DOHH2 (cell line): ENCODE data around the gene RAI1.

ENCODE experiments used
- H3F3A ChIP-seq: fragments of 200-600 bp; sonication (generic), shearing (Covaris generic); 2 replicates; pipeline ENCODE4 v1.6.0; 2016; ENCODE audit warnings: antibody characterized with exemption, mild to moderate bottlenecking; ENCODE audit not compliant: control insufficient read depth, insufficient read depth
- H3K27ac ChIP-seq: fragments of 200-600 bp; sonication (generic); 2 replicates; pipeline ENCODE4 v1.5.1; 2014; ENCODE audit warnings: low read depth, mild to moderate bottlenecking, low read length, moderate library complexity
- H3K27me3 ChIP-seq: fragments of 200-600 bp; sonication (generic); 2 replicates; pipeline ENCODE4 v1.6.1; 2014; ENCODE audit warnings: mild to moderate bottlenecking, low read length, mixed read lengths; ENCODE audit not compliant: control insufficient read depth
- H3K36me3 ChIP-seq: fragments of 200-600 bp; sonication (generic); 2 replicates; pipeline ENCODE4 v1.6.1; 2014; ENCODE audit warnings: mild to moderate bottlenecking, low read length, moderate library complexity, mixed read lengths; ENCODE audit not compliant: control insufficient read depth
- H3K4me1 ChIP-seq: fragments of 200-600 bp; sonication (generic); 2 replicates; pipeline ENCODE4 v1.6.1; 2014; ENCODE audit warnings: mild to moderate bottlenecking, low read length, mixed read lengths; ENCODE audit not compliant: control insufficient read depth
- H3K4me2 ChIP-seq: fragments of 200-600 bp; sonication (generic); 2 replicates; pipeline ENCODE4 v1.6.0; 2014; ENCODE audit warnings: mild to moderate bottlenecking, low read length, moderate library complexity
- H3K4me3 ChIP-seq: fragments of 200-600 bp; sonication (generic); 2 replicates; pipeline ENCODE4 v1.5.1; 2014; ENCODE audit warnings: mild to moderate bottlenecking, low read length, mixed read lengths
- H3K79me2 ChIP-seq: fragments of 200-600 bp; sonication (generic); 2 replicates; pipeline ENCODE4 v1.6.1; 2014; ENCODE audit warnings: mild to moderate bottlenecking, low read length, mixed read lengths; ENCODE audit not compliant: control insufficient read depth
- H3K9me2 ChIP-seq: fragments of 200-600 bp; sonication (generic); replicated peaks from 2 replicates; pipeline ENCODE4 v1.6.1; 2014; ENCODE audit warnings: mild to moderate bottlenecking, low read length, mixed read lengths; ENCODE audit not compliant: control insufficient read depth
- H3K9me3 ChIP-seq: fragments of 200-600 bp; sonication (generic); 2 replicates; pipeline ENCODE4 v1.6.1; 2014; ENCODE audit warnings: antibody characterized with exemption, low read length, mixed read lengths; ENCODE audit not compliant: control insufficient read depth, insufficient read depth
- H4K20me1 ChIP-seq: fragments of 200-600 bp; sonication (generic); 2 replicates; pipeline ENCODE4 v1.6.0; 2014; ENCODE audit warnings: low read depth, mild to moderate bottlenecking, antibody characterized with exemption, low read length, moderate library complexity; ENCODE audit not compliant: control insufficient read depth, insufficient read depth
- EZH2phosphoT487 ChIP-seq: fragments of 200-600 bp; sonication (generic); IDR thresholded peaks from 2 replicates; pipeline ENCODE4 v1.6.1; 2017; ENCODE audit warnings: borderline replicate concordance, mild to moderate bottlenecking, antibody characterized with exemption, low read length, moderate library complexity, mixed read lengths
- TF ChIP-seq, protein P1 (sequence below): fragments of 200-600 bp; sonication (generic); IDR thresholded peaks from one replicate; pipeline ENCODE4 v1.5.1; 2014; ENCODE audit warnings: antibody characterized with exemption, mild to moderate bottlenecking, low read depth, low read length; ENCODE audit not compliant: poor library complexity, severe bottlenecking

Gene RAI1

DNA sequence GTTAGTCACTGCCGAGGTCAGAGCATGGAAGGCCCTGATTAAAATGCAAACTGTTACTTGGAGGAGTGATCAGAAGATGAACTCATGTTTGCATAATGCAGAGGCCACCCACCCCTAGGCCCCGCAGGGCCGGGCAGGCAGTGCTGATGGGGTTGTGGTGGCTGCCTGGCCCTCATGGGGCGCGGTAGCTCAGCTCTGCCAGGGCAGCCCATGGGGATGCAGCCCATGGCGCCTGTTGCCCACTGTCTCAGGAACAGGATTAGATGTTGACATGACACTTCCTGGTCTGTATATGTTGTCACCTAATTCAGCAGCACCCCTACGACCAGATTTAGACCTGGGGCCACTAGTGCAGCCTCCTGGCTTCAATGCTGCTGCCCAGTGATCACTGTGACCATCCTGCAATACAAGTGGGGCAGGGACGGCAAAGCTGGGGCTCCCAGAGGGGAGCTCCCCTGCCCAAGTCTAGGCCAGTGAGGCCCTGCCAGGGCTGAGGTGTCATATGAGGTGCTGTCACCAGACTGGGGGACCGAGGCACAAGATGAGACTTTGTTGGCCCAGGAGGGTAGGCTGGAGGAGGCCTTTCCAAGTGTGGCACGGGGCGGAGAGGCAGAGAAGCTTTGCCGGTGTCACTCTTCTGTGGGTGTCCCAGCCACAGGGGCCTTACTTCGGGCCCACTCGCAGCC, 49.1 kb downstream of the RAI1 start:
- H3K9me3 ChIP-seq = no peaks in the 10 kb centered on the region
- peaks cover 15% of the 10 kb centered on the region for H4K20me1 ChIP-seq
- H3K4me1 ChIP-seq = peaks cover 5% of the 10 kb centered on the region
- no peaks in the 10 kb centered on the region for H3K27me3 ChIP-seq
- H3K4me3 ChIP-seq = no peak overlapping the region
- peaks cover 63% of the 10 kb centered on the region for H3K79me2 ChIP-seq
- no peaks in the 10 kb centered on the region for H3F3A ChIP-seq
- no peaks in the 10 kb centered on the region for H3K9me2 ChIP-seq
- H3K36me3 ChIP-seq = peaks cover 10% of the 10 kb centered on the region; the same call in 1 of the 2 replicates
- H3K4me2 ChIP-seq = no peak overlapping the region
- TF ChIP-seq EZH2phosphoT487 = no peak
- TF ChIP-seq, protein P1, sequence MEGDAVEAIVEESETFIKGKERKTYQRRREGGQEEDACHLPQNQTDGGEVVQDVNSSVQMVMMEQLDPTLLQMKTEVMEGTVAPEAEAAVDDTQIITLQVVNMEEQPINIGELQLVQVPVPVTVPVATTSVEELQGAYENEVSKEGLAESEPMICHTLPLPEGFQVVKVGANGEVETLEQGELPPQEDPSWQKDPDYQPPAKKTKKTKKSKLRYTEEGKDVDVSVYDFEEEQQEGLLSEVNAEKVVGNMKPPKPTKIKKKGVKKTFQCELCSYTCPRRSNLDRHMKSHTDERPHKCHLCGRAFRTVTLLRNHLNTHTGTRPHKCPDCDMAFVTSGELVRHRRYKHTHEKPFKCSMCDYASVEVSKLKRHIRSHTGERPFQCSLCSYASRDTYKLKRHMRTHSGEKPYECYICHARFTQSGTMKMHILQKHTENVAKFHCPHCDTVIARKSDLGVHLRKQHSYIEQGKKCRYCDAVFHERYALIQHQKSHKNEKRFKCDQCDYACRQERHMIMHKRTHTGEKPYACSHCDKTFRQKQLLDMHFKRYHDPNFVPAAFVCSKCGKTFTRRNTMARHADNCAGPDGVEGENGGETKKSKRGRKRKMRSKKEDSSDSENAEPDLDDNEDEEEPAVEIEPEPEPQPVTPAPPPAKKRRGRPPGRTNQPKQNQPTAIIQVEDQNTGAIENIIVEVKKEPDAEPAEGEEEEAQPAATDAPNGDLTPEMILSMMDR = no peak
- H3K27ac ChIP-seq = no peak overlapping the region

DNA sequence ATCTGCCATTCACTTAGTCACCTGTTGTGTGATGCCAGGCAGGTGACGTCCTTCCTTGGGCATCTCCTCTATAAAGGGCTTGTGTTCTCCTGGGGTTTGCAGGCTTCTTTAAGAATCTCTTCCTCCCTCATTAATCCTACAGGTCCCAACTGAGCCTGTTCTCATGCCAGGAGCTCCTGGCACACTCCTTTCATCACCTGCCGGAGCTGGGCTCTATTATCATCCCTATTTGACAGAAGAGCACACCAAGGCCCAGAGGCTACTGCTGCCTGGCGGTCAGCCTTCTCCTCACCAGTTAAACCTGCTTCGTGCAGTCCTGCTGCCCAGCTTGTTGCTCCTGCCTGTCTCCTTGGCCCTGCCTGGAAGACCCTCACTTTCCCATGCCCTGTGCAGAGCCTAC, 51.2 kb downstream of the RAI1 start:
- H3K4me1 ChIP-seq = peaks cover 14% of the 10 kb centered on the region
- H3K36me3 ChIP-seq = peaks cover 10% of the 10 kb centered on the region; the same call in 1 of the 2 replicates
- peaks cover 74% of the 10 kb centered on the region for H3K79me2 ChIP-seq
- H4K20me1 ChIP-seq = peaks cover 28% of the 10 kb centered on the region
- no peaks in the 10 kb centered on the region for H3K27me3 ChIP-seq
- H3F3A ChIP-seq = no peaks in the 10 kb centered on the region
- no peak overlapping the region for H3K4me3 ChIP-seq
- TF ChIP-seq EZH2phosphoT487 = no peak
- TF ChIP-seq, protein P1 = no peak
- H3K4me2 ChIP-seq = no peak overlapping the region
- no peaks in the 10 kb centered on the region for H3K9me3 ChIP-seq
- H3K9me2 ChIP-seq = no peaks in the 10 kb centered on the region
- H3K27ac ChIP-seq = no peak overlapping the region

DNA sequence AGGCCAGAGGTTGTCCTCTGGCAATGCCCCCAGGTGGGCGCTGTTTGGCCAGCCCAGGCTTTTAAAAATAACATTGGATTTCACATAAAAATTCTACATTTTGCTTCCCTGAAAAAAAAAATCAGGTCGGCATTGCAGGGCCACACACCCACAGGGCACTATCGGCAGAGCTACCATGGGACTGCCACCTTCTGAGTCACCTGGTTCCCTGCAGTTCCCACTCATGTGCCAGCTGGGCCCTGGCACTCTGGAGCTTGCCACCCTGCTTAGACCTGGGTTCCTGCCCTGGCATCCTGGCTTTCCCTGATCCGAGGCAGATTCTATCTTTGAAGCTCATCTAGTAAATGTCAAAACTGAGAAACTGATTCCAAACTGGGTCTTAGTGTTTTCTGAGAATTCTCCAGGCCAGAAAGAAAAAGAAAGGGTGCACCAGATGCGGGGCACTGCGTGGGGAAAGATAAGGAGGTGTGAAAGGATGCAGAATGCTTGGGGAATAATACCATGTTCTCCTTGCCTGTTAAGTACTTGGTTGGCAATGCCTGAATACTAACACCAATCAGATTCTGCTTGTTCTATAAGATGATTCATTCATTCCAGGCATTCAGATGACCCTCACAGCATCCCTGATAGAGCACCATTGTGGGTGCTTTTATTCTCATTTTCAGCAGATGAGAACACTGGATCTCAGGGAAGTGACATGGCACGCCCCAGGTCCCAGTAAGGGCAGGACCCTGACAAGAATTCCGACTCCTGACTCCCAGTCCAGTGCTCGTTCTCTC, 51.8 kb downstream of the RAI1 start:
- peaks cover 78% of the 10 kb centered on the region for H3K79me2 ChIP-seq
- TF ChIP-seq, protein P1 = no peak
- TF ChIP-seq EZH2phosphoT487 = no peak
- peaks cover 20% of the 10 kb centered on the region for H3K4me1 ChIP-seq
- no peak overlapping the region for H3K4me2 ChIP-seq
- no peaks in the 10 kb centered on the region for H3F3A ChIP-seq
- peaks cover 10% of the 10 kb centered on the region; the same call in 1 of the 2 replicates for H3K36me3 ChIP-seq
- H3K4me3 ChIP-seq = no peak overlapping the region
- no peak overlapping the region for H3K27ac ChIP-seq
- no peaks in the 10 kb centered on the region for H3K27me3 ChIP-seq
- H3K9me3 ChIP-seq = no peaks in the 10 kb centered on the region
- H4K20me1 ChIP-seq = peaks cover 29% of the 10 kb centered on the region
- H3K9me2 ChIP-seq = no peaks in the 10 kb centered on the region
